Upper lobe of left lung (tissue), 6 donors: ENCODE data around the gene HIVEP3. TPM values are rescaled to one million over a fixed set of nuclear protein-coding genes. Genes with fewer than 3 reads are reported as not detected.

Source experiments
- ATAC-seq, 2 donors: fragments of 200-7000 bp; cut with Tn5 transposase; one replicate each; pipeline ENCODE4 v1.9.1; 2022; ENCODE audit warnings: mild to moderate bottlenecking in 2 of 2, moderate library complexity in 2 of 2; ENCODE audit not compliant: low FRiP score in 2 of 2
- DNase-seq, 2 donors: peaks; one replicate each; pipeline ENCODE4 v3.0.0-alpha.2; 2019 to 2020
- H3K27ac ChIP-seq, 4 donors: fragments of 200-600 bp; sonication (generic); one replicate each; pipeline ENCODE4 v1.5.1; 2016 to 2019
- H3K27me3 ChIP-seq, 4 donors: fragments of 200-600 bp; sonication (generic); one replicate each; pipeline ENCODE4 v1.5.1; 2017 to 2019
- H3K36me3 ChIP-seq, 4 donors: fragments of 200-600 bp; sonication (generic); one replicate each; pipeline ENCODE4 v1.5.1; 2016 to 2019
- H3K4me1 ChIP-seq, 4 donors: fragments of 200-600 bp; sonication (generic); one replicate each; pipeline ENCODE4 v1.5.1; 2018 to 2019
- H3K4me3 ChIP-seq, 4 donors: fragments of 200-600 bp; sonication (generic); one replicate each; pipeline ENCODE4 v1.5.1; 2017 to 2019; ENCODE audit warnings: mild to moderate bottlenecking in 2 of 4, moderate library complexity in 1 of 4
- H3K9me3 ChIP-seq, 4 donors: fragments of 200-600 bp; sonication (generic); one replicate each; pipeline ENCODE4 v1.5.1; 2018 to 2019
- EP300 ChIP-seq, 4 donors: sonication (generic); formaldehyde crosslinking; IDR thresholded peaks; one replicate each; pipeline ENCODE4 v1.5.1; 2017; ENCODE audit warnings: antibody characterized with exemption in 4 of 4, control low read depth in 2 of 4
- POLR2A ChIP-seq, 4 donors: fragments of 450-650 bp; IDR thresholded peaks; one replicate each; pipeline ENCODE4 v1.5.1; 2016 to 2017; ENCODE audit warnings: antibody characterized with exemption in 4 of 4, mild to moderate bottlenecking in 2 of 4
- POLR2AphosphoS5 ChIP-seq, 2 donors: sonication (generic); formaldehyde crosslinking; IDR thresholded peaks; one replicate each; pipeline ENCODE4 v1.5.1; 2017; ENCODE audit warnings: antibody characterized with exemption in 2 of 2
- WGBS, 2 donors: methylation state at CpG; one replicate each; pipeline ENCODE4 v1.1.5; 2017 to 2018; 5-methylcytosine and 5-hydroxymethylcytosine counted together
- total RNA-seq, 6 donors: library from RNA; depleted of rRNA in 4 of 6; stranded (reverse); fragments of >200 nt in 4 of 6; gene quantifications; one replicate each; pipeline versions ENCODE4 v1.1.0 to v1.2.1, GENCODE V29; 2016 to 2021
- TF ChIP-seq, protein P1 (sequence below), 6 experiments: fragments of 450-650 bp in 4 of 6; fragments of 200-600 bp in 2 of 6; sonication (generic) in 2 of 6; IDR thresholded peaks; one replicate each; pipeline ENCODE4 v1.5.1; 2016 to 2019; ENCODE audit warnings: antibody characterized with exemption in 6 of 6
- donor health status: DM: no; HTN: no; CAD: no; lungs with moderate emphysema.
- donor health status: DM: no; HTN: yes; CAD: no; lungs with severe emphysema.

The HIVEP3 gene
- total RNA-seq, 6 donors from 2014 or later: 9.7 to 23.0 (median 11.6) TPM

DNA sequence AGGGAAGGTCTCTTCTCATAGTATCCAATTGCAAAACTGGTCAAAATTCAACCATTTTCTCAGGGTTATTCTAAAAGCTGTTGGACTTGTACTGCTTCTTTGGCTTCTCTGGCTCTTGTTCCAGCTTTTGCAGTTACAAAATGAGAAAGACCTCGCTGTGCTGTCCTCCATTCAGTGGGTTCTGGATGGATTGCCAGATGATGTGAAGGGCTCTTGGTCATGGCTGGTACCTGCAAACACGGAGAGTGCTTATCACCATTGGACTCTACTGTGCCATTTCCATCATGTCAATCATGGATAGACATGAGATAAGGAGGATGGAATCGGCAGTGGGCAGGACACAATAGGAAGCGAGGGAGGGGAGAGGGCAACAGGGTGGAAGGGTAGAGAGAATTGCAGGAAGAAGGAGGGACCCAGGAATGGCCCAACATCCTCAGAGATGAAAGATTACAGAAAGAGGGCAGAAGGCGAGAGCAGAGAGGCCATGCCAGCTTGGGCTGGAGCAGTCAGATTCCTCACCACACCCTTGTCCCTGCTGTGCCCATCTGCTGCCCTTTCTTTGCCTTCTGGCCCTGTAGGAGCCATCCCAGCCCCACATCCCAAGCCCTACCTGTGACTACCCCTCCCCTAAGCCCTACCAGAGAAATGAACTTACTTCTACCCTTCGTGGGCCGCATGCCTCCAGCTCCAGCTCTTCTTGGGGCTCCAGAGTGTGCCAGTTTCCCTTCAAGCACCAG lies 70.3 kb downstream of the HIVEP3 start:
- no peak for ATAC-seq
- Histone ChIP-seq H3K4me3 (no peak overlapping the region), H3K9me3 (no peaks in the 10 kb centered on the region), H3K27ac (peak overlapping the region in 2 of 4 donors; percentile 6 to 35), H3K4me1 (peaks cover 13 to 27% (median 17%) of the 10 kb centered on the region in 4 donors), H3K27me3 (no peaks in the 10 kb centered on the region), H3K36me3 (no peaks in the 10 kb centered on the region)
- no peak for TF ChIP-seq EP300 (IDR thresholded peaks at IDR 0.05)
- TF ChIP-seq, protein P1, sequence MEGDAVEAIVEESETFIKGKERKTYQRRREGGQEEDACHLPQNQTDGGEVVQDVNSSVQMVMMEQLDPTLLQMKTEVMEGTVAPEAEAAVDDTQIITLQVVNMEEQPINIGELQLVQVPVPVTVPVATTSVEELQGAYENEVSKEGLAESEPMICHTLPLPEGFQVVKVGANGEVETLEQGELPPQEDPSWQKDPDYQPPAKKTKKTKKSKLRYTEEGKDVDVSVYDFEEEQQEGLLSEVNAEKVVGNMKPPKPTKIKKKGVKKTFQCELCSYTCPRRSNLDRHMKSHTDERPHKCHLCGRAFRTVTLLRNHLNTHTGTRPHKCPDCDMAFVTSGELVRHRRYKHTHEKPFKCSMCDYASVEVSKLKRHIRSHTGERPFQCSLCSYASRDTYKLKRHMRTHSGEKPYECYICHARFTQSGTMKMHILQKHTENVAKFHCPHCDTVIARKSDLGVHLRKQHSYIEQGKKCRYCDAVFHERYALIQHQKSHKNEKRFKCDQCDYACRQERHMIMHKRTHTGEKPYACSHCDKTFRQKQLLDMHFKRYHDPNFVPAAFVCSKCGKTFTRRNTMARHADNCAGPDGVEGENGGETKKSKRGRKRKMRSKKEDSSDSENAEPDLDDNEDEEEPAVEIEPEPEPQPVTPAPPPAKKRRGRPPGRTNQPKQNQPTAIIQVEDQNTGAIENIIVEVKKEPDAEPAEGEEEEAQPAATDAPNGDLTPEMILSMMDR (IDR thresholded peaks at IDR 0.05): no peak
- TF ChIP-seq POLR2A (IDR thresholded peaks at IDR 0.05): no peak
- TF ChIP-seq POLR2AphosphoS5 (IDR thresholded peaks at IDR 0.05): no peak
- 78 to 82% methylated on average over 7 of the region's 7 CpGs for WGBS, 2 donors
- DNase-seq: no peak

GRCh38 chr1:41847733-41848132 lies 71.0 kb downstream of the HIVEP3 start:
- Histone ChIP-seq H3K4me1 (peaks cover 13 to 27% (median 18%) of the 10 kb centered on the region in 4 donors), H3K4me3 (no peak overlapping the region), H3K9me3 (no peaks in the 10 kb centered on the region), H3K27me3 (no peaks in the 10 kb centered on the region), H3K27ac (no peak overlapping the region), H3K36me3 (no peaks in the 10 kb centered on the region)
- 56 to 72% methylated on average over 2 of the region's 2 CpGs for WGBS, 2 donors
- ATAC-seq (peak; percentile 10 to 35), DNase-seq (no peak)
- TF ChIP-seq EP300 (IDR thresholded peaks at IDR 0.05) (no peak), POLR2A (IDR thresholded peaks at IDR 0.05) (no peak), POLR2AphosphoS5 (IDR thresholded peaks at IDR 0.05) (no peak)
- TF ChIP-seq, protein P1 (IDR thresholded peaks at IDR 0.05): no peak

DNA sequence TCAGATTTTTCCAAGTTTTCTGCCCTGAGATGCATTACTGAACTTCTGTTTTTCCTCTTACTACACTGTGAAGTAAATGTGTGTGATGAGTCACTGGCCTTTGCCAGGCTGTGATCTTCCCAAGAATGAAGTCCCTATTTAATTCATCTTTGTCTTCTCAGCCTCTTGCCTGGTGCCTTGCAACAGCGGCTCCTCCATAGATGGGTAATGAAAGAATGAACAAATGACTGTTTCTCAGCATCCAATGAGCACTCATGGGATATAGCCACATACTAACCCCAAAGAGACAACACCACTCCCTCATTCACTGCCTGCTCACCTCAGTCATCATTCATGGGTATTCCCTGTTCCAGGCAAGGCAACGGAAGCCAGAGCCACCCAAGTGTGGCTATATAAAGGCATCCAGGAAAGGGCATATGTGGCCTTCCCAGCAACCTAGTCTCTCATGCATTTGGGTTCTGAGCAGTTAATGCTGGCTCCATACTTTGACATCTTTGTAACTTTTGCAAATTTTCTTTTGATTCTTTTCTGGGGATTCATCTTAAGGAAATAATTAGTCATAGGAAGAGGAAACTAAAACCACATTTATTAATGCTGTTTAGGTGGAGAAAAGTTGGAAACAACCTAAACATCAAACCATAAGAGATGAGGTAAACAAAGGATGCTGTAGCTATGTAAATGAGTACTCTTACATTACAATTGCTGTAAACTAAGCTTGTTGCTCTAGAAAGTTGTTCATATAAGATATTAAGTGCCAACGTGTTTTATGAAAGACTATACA lies 71.9 kb downstream of the HIVEP3 start:
- no peaks in the 10 kb centered on the region for H3K9me3 ChIP-seq
- H3K36me3 ChIP-seq: no peaks in the 10 kb centered on the region
- DNase-seq (no peak), ATAC-seq (no peak)
- H3K4me3 ChIP-seq: no peak overlapping the region
- 87 to 89% methylated on average over 3 of the region's 3 CpGs for WGBS, 2 donors
- TF ChIP-seq, protein P1 (IDR thresholded peaks at IDR 0.05): no peak
- TF ChIP-seq POLR2AphosphoS5 (IDR thresholded peaks at IDR 0.05) (no peak), POLR2A (IDR thresholded peaks at IDR 0.05) (no peak), EP300 (IDR thresholded peaks at IDR 0.05) (no peak)
- H3K4me1 ChIP-seq: peaks cover 13 to 23% (median 18%) of the 10 kb centered on the region in 4 donors
- no peaks in the 10 kb centered on the region for H3K27me3 ChIP-seq
- no peak overlapping the region for H3K27ac ChIP-seq

- H3K9me3 ChIP-seq: no peaks in the 10 kb centered on the region
- no peak overlapping the region for H3K4me3 ChIP-seq
- no peaks in the 10 kb centered on the region for H3K36me3 ChIP-seq
- H3K4me1 ChIP-seq: peaks cover 10 to 28% (median 18%) of the 10 kb centered on the region in 4 donors
- ATAC-seq (no peak), DNase-seq (no peak)
- WGBS, 2 donors: 90 to 100% methylated on average over 2 of the region's 2 CpGs
- TF ChIP-seq, protein P1 (IDR thresholded peaks at IDR 0.05): no peak
- no peak for TF ChIP-seq POLR2AphosphoS5 (IDR thresholded peaks at IDR 0.05)
- TF ChIP-seq POLR2A (IDR thresholded peaks at IDR 0.05): no peak
- no peak for TF ChIP-seq EP300 (IDR thresholded peaks at IDR 0.05)
- H3K27ac ChIP-seq: no peak overlapping the region
- no peaks in the 10 kb centered on the region for H3K27me3 ChIP-seq
Measured at GRCh38 chr1:41844781-41845272, 73.9 kb downstream of the HIVEP3 start.
